Stimulated activated CD8-positive, alpha-beta memory T cell treated with anti-CD3 and anti-CD28 coated beads, Interleukin-7, amount 100 ng/mL, for 48 hours (primary cell): ENCODE measurements around the gene MEGF11.
"Not testable (repeated sequence)": the region's sequence is repeated elsewhere in the genome, so short reads cannot be mapped to it uniquely, and the experiment has no call there.

Experiments
- DNase-seq, 2 donors: peaks; one replicate each; pipeline ENCODE4 v3.0.0-alpha.2; 2020; ENCODE audit warnings: low read depth in 1 of 2; ENCODE audit errors: extremely low read depth in 1 of 2

MEGF11 gene

DNA sequence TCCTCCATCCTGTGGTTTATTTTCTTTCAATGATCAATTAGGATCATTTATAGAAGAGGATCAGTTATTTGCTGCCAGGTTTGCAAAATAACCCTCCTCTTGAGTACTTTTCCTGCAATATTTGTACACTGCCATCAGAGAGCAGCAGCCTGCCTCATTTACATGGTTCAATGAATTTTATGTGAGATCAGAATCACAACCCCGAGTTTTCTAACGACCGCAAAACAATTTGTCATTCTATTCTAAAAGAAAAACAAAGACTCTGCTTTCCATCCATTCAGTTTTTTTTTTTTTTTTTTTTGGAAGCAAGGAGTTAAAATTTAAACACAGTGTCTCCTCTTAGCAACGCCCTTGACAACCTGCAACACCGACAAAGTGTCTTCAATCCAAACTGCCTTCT, 237.4 kb downstream of the MEGF11 start:
- DNase-seq: no peak

DNA sequence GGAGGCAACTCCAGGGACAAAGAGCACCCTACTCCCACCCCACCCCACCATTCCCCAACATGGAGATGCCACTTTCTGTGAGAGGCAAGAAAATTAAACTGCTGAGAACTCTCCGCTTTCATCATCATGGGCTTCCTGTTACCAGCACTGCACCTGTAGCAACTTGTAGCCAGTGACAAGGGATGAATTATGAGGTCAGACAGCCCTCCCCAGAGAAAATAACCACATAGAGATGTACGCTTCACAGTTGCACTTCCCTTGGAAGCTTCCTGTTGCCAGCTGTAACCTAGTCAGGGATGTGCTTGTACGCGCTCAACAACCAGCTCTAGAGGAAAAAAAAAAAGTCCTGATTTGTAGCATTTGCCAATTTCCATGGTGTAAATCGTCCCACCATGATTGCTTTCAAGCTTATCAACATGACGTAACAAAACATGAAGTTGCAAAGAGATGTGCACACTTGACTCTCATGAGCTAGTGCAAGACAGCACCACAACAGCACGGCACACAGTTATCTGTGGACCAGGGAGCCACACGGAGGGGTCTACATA, 238.8 kb downstream of the MEGF11 start:
- DNase-seq: no peak

DNA sequence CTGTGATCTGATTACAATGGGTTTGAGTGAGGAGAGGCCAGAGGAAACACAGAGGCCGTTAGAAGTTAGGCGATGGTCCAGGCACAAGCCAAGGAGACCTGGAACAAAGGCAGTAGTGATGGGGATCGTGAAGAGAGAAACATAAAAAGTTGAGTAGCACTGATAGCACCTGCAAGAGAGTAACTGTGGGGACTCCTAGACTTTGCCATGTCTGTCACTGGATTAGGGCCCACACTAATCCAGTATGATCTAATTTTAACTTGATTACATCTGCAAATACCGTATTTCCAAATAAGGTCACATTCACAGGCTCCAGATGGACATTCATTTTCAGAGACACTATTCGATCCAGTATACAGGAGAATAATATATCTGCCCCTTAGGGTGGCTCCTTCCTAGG, 239.5 kb downstream of the MEGF11 start:
- DNase-seq: no peak

DNA sequence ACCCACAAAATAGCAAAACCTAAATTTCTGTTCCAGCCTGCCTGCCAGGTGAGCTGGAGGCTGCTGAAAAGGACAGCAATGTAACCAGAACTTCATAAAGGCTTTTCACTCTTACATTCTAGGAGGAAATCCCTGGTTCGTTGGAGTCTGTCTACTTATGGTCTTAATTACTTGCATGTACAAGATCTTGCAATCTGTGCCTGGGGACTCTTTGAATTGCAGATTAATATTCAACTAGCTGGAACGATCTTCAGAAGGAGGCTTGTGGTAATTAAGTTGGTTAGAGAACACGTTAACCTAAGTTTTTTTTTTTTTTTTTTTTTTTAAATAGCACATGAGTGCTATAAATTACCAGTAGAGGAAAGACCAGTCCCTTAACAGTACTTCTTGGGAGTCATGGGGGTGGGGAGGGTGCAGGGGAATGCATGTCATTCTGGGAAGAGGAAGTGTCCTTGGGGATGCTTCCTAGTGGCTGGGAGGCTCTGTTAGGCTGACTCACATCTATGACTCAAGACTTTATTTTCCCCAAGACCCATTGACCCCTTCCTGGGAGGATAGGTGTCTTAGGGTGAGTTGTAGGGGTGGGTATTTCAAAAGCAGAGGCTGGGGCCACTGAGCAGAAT, 244.5 kb downstream of the MEGF11 start:
- DNase-seq: no peak

DNA sequence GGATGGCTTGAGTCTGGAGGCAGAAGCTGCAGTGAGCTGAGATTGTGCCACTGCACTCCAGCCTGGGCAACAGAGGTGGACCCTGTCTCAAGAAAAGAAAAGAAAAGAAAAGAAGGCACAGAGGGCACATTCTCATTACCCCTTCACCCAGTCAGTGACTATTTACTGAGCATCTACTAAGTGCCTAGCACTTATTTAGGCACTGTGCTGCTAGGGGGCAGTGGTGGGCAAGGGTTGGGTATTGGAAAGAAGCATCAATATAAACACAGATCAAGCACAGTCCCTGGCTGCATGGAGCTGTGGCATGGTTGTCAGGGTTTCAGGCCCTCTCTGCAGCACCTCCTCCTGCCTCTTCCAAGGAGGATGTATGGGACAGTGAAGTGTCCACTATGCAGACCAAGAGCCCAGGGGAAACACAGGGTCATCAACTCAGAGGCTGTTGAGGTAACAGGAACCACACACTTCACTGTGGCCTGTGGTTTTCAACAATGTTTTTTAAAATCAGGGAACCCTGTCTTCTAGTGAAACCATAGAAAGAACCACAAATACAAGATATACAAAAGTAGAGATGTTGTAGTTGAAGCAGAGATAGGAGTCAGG, 245.8 kb downstream of the MEGF11 start:
- DNase-seq: no peak

DNA sequence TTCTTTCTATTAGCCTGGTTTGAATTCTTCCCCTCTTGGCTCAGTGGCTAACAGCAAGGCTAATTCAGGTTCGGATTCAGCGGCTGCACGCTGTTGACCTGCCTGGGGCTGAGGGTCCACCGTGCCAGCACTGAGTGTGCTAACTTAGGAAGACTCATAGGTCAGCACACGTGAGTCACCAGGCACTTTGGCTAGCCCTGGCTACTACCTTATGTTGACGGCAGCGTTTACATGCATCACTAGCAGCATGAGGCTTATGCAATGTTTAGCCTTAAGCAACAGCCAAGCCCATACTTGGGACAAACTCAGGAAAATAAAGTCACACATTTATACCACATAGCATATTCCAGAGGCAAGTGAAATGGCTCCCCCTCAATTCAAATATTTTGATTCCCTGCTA, 246.6 kb downstream of the MEGF11 start:
- DNase-seq: no peak

DNA sequence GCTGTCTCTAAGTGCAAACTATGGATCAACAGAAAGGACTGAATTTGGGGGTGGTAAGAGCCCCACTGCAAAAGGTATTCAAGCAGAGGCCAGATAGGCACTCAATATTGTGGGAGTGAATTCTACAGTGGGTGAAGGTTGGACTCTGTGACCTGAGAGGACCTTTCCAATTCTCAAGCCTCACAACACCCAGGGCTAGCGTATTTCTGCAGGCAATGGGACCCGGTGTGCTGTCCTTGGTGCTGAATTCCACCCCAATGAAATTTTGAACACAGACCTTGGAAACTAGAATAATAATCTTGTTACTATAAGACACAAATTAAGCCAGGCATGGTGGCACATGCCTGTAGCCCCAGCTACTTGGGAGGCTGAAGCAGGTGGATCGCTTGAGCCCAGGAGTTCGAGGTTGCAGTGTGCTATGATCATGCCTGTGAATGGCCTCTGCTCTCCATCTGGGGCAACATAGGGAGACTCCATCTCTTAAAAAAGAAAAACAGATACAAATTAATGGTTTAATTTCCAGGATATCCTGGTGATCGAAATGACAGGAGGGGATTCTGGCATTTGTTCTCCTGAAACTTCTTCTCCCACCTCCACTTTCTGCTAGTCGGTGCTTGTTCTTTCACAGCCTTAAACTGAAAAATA, 248.8 kb downstream of the MEGF11 start:
- DNase-seq: no peak

DNA sequence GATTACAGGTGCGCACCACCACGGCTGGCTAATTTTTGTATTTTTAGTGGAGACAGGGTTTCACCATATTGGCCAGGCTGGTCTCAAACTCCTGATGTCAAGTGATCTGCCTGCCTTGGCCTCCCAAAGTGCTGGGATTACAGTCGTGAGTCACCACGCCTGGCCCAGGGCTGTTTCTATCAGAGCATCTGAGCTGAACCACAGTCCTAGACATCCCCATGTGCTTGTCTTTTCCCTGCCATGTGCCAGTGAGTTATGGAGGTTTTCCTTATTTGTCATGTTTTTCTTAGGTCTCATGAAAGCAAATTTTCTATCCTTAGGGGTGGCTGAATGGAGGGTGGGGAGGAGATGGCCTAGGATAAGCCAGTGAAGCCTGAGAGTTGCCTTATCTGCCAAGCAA, 250.4 kb downstream of the MEGF11 start:
- not testable (repeated sequence) for DNase-seq

DNA sequence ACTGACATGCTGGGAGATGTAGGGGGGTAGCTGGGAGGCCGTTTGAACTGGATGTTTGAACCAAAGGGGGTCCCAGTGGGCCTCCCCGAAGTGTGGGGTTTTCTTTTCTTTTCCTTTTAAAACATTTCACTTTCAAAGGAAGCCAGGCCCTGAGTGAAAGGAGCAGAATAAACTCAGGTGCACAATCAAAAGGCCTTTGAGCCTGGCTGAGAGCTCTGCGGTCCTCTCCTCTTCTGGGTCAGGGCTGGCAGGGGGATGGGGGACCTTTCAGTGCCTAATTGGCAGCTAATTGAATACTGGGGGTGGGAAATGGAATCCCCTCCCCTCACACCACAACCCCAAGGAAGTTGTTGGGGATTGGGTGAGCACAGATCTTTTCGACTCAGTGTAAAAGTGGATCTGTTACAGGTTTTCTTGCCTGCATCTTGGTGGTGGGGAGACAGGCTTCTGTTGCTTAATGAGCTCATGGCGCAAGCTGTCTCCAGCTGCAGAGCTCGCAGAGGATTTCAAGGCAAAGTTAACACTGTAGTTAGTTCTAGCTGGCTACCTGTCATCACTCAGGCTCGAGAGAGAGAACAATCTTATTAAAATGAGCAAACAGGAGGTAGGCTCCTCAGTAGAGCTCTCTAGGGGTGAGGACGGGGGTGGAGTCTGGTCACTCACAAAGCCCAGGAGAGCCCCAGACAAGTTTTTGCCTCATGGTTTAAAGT, 251.7 kb downstream of the MEGF11 start:
- no peak for DNase-seq

DNA sequence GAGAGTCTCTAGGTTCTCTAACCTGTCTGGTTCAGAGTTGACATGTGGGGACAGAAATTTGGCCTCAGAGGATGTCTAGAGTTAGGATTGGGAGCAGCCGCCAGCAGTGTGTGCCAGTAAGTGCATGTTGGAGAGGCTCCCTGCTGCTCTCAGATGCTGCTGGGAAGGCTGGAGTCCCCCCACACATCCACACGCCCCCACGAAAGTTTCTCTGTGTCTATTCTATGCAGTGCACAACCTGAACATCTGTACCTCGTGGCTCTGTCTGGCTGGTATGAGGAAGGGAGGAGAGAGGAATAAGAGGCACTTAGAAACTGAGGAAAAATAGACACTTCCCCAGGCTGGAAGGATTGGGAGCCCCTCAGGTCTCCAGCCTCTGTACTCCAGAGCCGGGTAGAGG, 252.5 kb downstream of the MEGF11 start:
- DNase-seq: no peak

DNA sequence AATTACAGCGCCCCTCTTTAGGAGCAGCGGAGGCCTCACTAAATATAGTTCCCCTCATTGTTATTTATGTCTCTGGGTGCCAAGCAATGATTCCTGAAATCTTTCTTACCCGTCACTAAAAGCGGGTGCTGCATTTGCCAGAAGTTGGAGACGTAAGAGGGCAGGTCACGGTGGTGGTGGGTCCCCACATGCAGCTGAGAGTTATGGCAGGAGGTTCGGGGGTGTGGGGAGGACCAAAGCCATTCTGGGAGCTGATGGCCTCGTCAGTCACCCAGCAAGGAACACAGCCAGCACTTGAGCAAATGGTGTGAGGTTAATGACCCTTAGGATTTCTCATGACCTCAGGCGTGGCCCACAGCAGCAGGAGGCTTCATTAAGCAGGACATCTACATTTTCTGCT, 255.1 kb downstream of the MEGF11 start:
- no peak for DNase-seq

DNA sequence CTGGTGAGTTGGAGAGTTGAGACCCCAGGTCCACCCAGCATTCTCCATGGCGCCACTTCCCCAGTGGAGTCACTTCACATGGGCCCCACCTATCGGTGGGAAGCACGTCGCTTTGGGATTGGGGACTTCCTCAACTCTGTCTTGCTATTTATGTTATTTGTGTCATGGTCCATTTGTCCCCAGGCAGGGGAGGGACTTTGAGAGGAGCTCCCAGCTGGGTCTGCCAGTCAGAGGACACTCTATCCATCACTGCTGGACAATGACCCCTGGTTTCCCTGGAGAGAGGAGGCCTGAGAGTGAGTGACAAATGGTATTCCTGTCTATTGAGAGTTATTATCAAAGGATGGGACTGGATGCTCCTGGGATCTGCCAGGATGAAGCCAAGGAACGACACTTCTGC, 256.6 kb downstream of the MEGF11 start:
- no peak for DNase-seq

DNA sequence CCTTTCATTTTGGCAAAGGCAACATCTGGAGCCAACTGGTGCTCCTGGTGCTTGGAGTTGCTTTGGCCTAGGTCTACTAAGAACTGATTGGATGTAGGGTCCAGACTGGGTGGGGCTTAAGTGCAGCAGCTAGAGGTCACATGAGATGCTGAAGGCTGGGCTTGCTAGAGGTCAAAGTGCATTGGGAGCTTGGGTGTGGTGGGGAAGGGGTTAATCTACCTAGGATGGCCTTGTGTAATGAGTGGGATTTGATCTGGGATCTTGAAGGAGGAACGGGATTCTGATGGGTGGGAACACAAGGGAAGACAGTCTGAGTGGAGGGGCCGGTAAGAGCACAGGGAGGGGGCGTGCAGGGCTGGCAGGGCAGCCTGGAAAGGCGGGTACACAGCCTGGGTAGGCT, 258.7 kb downstream of the MEGF11 start:
- DNase-seq: no peak

DNA sequence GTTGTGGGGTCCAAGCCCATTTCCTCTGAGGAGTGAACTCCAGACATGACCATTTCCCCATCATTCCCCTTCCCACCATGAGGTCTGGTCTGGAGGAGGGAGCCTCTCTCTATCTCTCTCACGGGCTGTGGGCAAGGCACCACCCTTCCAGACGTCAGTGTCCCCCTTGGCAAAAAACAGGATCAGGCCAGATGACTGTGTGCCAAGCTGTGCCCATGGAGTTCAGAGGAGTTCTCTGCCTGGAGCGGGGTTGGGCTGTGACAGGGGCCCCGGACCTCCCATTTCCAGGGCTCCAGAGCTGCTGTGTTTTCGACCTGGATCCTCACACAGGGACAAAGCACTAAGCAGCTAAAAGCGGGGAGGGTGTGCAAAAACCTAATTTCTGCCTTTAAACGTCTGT, 259.8 kb downstream of the MEGF11 start:
- no peak for DNase-seq

DNA sequence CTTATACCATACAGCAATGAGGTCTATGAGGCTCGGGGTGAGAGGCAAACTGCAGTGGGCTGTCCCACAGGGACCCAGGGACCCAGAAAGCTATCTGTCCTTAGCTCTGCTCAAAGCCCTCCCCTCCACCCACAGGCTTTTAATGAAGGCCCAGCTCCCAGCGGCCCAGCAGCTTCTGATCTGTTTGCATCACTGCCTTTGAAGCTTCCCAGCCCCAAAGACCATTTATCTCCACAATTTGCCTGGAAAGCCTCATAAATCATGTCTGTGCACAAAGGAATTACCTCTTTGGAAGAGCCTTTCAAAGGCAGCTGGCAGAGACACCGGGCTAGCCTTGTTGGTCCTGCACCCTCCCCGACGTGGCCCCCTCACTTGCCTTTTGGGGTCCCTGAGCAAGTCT, 260.3 kb downstream of the MEGF11 start:
- no peak for DNase-seq

DNA sequence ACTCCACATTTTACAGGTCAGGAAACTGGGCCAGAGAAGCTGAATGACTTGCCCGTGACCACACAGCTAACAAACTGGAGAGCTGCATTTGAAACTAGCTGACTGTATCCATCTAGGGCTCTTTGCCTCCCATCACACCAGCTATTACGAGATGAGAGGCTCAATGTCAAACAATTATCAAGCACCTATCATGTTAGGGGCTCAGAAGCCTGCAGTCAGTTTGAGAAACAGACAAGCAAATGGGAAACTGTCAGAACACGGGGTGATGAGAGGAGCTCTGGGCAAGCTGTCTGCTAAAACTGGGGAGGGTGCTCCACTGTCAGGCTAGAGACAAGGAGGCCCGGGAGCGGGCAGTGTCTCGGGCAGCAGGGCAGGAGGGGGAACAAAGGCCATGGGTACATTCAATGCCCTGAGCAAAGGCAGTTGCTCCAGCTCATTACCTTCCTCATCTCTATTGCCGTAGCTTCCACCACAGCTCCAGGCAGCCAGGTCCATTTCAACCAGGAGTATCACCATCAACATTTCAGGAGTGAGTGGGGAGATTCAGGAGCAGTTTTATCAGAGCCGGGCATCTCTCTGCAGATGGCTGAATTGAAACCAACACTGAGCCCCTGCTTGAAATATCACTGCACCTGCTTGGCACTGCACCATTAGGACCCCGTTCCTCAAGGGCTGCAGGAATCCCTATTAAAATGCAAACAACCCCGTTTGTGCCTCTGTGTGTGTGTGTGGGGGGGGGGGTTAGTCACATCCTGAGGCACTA, 261.6 kb downstream of the MEGF11 start:
- no peak for DNase-seq

DNA sequence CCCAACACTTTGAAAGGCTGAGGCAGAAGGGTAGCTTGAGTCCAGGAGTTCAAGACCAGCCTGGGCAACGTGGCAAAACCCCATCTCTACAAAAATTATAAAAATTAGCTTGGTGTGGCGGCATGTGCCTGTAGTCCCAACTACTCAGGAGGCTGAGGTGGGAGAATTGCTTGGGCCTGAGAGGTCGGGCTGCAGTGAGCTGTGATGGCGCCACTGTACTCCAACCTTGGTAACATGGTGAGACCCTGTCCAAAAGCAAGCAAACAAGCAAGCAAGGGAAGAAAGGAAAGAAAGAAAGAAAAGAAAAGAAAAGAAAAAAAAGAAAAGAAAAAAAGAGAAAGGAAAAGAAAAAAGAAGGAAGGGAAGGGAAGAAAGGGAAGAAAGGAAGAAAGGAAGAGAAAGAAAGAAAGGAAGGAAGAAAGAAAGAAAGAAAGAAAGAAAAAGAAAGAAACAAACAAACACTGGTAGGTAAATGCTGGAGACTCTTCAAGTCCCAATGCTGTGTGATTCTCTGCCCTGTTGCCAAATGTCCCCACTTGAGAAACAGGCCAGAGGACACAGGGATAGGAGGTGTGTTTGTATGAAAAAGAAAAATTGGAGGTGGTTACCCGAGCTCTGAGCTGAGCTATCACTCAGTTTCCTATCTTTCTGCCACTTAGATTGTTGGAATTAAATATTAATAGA, 263.1 kb downstream of the MEGF11 start:
- DNase-seq: no peak

DNA sequence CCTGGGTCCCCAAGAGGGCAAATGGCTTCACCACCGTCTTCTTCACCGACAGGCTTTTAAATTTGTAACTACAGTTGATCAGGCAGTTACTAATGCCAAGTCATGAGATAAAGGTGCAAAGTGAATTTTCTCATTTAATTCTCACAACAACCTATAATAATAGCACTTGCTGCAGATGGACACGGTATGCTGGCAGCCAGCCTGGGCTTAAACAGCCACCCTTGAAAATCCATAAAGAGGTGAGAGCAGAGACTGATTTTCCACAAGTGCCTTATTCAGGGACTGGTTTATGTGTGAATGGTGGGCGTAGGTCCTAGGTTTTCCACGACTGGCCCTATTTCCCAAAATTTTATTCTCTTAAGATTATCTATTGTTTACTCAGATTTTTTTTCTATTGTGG, 266.4 kb downstream of the MEGF11 start:
- DNase-seq: no peak

DNA sequence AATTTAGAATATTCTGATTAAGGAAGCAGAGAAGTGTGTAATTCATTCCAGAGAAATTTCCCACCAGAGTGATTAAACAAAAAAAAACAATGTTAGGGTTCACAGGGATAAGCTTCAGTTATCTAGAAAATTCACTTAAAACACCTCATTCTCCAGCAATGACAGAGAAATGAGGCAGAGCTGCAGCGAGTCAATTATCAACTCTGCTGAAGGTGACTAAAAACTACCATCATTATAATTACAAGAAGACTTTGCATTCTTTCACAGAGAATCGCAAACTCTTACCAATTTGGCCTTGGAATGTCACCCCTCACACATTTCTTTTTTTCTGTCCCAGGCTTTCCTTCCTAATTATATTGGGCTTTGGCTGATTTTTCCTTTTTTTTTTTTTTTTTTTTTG, 267.1 kb downstream of the MEGF11 start:
- no peak for DNase-seq

DNA sequence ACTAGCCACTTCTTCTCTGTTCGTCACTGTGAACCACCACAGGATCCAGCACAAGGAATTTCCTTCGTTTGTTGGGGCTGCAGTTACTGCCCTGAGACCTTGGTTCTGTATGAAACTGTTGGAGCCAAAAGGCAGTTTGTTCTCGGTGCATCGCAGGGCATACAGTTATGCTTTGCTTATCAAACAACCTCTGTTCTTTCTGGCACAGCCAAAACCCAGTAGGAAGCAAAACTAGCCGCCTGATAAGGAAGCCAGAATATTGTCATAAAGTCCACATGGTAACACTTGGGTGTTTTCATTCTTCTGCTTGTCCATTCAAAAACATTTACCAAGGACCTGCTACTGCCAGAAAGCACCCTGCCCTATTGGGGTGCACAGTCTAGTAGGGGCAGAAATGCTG, 268.2 kb downstream of the MEGF11 start:
- DNase-seq: no peak
